H9 (cell line): ENCODE measurements around the gene SCNM1. TPM values are rescaled to one million over a fixed set of nuclear protein-coding genes. Genes with fewer than 3 reads are reported as not detected.

ENCODE experiments used
- DNase-seq: peaks from one replicate; pipeline ENCODE4 v3.0.0-alpha.2; 2017
- H2AFZ ChIP-seq: one replicate; pipeline ENCODE4 v1.6.1; 2013; ENCODE audit warnings: mild to moderate bottlenecking, low read length, control low read depth, moderate library complexity
- H2AK5ac ChIP-seq: 2 replicates; pipeline ENCODE4 v1.6.1; 2013; ENCODE audit warnings: low read length, control low read depth, mixed read lengths; ENCODE audit not compliant: insufficient read length
- H2BK120ac ChIP-seq: one replicate; pipeline ENCODE4 v1.6.1; 2013; ENCODE audit warnings: low read depth, mild to moderate bottlenecking, low read length, control low read depth, inconsistent platforms; ENCODE audit not compliant: poor library complexity, severe bottlenecking
- H2BK12ac ChIP-seq: 2 replicates; pipeline ENCODE4 v1.6.1; 2013; ENCODE audit warnings: low read length, control low read depth, mixed read lengths, low read depth; ENCODE audit not compliant: insufficient read length
- H2BK15ac ChIP-seq: 2 replicates; pipeline ENCODE4 v1.6.1; 2013; ENCODE audit warnings: low read depth, low read length, control low read depth
- H2BK20ac ChIP-seq: one replicate; pipeline ENCODE4 v1.6.1; 2013; ENCODE audit warnings: low read depth, mild to moderate bottlenecking, low read length, control low read depth, inconsistent platforms; ENCODE audit not compliant: poor library complexity, severe bottlenecking
- H2BK5ac ChIP-seq: 2 replicates; pipeline ENCODE4 v1.6.1; 2013; ENCODE audit warnings: low read length, control low read depth, mixed read lengths; ENCODE audit not compliant: insufficient read length
- H3K14ac ChIP-seq: 2 replicates; pipeline ENCODE4 v1.6.1; 2013; ENCODE audit warnings: low read length, control low read depth; ENCODE audit not compliant: insufficient read depth
- H3K18ac ChIP-seq: 2 replicates; pipeline ENCODE4 v1.6.1; 2013; ENCODE audit warnings: low read depth, mild to moderate bottlenecking, mixed read lengths, low read length, control low read depth; ENCODE audit not compliant: insufficient read length
- H3K23ac ChIP-seq: 2 replicates; pipeline ENCODE4 v1.6.1; 2013; ENCODE audit warnings: low read length, control low read depth, mixed read lengths, low read depth; ENCODE audit not compliant: insufficient read length
- H3K23me2 ChIP-seq: 2 replicates; pipeline ENCODE4 v1.6.1; 2013; ENCODE audit warnings: low read depth, mild to moderate bottlenecking, mixed read lengths, low read length, control low read depth; ENCODE audit not compliant: insufficient read length, poor library complexity, severe bottlenecking
- H3K27ac ChIP-seq: 2 replicates; pipeline ENCODE4 v1.5.1; 2013; ENCODE audit warnings: low read length, control low read depth, mixed read lengths, low read depth; ENCODE audit not compliant: insufficient read length
- H3K27me3 ChIP-seq: 2 replicates; pipeline ENCODE4 v1.6.1; 2013; ENCODE audit warnings: low read length, control low read depth, inconsistent platforms; ENCODE audit not compliant: insufficient read depth
- H3K4ac ChIP-seq: 2 replicates; pipeline ENCODE4 v1.6.1; 2013; ENCODE audit warnings: low read depth, mild to moderate bottlenecking, control low read depth, inconsistent platforms, low read length, moderate library complexity
- H3K4me1 ChIP-seq: 2 replicates; pipeline ENCODE4 v1.6.1; 2013; ENCODE audit warnings: low read length, control low read depth, inconsistent platforms; ENCODE audit not compliant: insufficient read depth
- H3K4me2 ChIP-seq: 2 replicates; pipeline ENCODE4 v1.6.1; 2013; ENCODE audit warnings: low read length, control low read depth, mixed read lengths; ENCODE audit not compliant: insufficient read length, insufficient read depth
- H3K56ac ChIP-seq: 2 replicates; pipeline ENCODE4 v1.6.1; 2013; ENCODE audit warnings: low read depth, mild to moderate bottlenecking, mixed read lengths, low read length, control low read depth; ENCODE audit not compliant: insufficient read length
- H3K79me1 ChIP-seq: 2 replicates; pipeline ENCODE4 v1.6.1; 2013; ENCODE audit warnings: low read depth, mild to moderate bottlenecking, moderate library complexity, low read length, control low read depth, inconsistent platforms; ENCODE audit not compliant: insufficient read depth, poor library complexity, severe bottlenecking
- H3K79me2 ChIP-seq: 2 replicates; pipeline ENCODE4 v1.6.1; 2013; ENCODE audit warnings: low read length, control low read depth, inconsistent platforms; ENCODE audit not compliant: insufficient read depth
- H3K9ac ChIP-seq: 2 replicates; pipeline ENCODE4 v1.6.1; 2013; ENCODE audit warnings: low read length, control low read depth, mixed read lengths; ENCODE audit not compliant: insufficient read length; ENCODE audit errors: extremely low read depth
- H3K9me3 ChIP-seq: one replicate; pipeline ENCODE4 v1.6.1; 2013; ENCODE audit warnings: low read depth, low read length, inconsistent platforms; ENCODE audit not compliant: control insufficient read depth
- H3T11ph ChIP-seq: one replicate; pipeline ENCODE4 v1.6.1; 2013; ENCODE audit warnings: mild to moderate bottlenecking, low read length, control low read depth, inconsistent platforms
- H4K20me1 ChIP-seq: one replicate; pipeline ENCODE4 v1.6.1; 2013; ENCODE audit not compliant: control insufficient read depth, insufficient read length, insufficient read depth
- H4K5ac ChIP-seq: 2 replicates; pipeline ENCODE4 v1.6.1; 2013; ENCODE audit warnings: low read depth, mild to moderate bottlenecking, mixed read lengths, low read length, control low read depth; ENCODE audit not compliant: insufficient read length
- H4K8ac ChIP-seq: replicated peaks from 2 replicates; pipeline ENCODE4 v1.6.1; 2013; ENCODE audit warnings: low read length, control low read depth, mixed read lengths, low read depth; ENCODE audit not compliant: insufficient read length
- H4K91ac ChIP-seq: 2 replicates; pipeline ENCODE4 v1.6.1; 2013; ENCODE audit warnings: low read depth, mild to moderate bottlenecking, moderate library complexity, mixed read lengths, low read length, control low read depth; ENCODE audit not compliant: insufficient read length
- H3K27ac Mint-ChIP-seq, 3 experiments: 2 replicates in 2 of 3; 3 replicates in 1 of 3; pipeline ENCODE4 v1.8.0; 2020 to 2021; ENCODE audit warnings: mixed read lengths in 3 of 3, mild to moderate bottlenecking in 1 of 3, moderate library complexity in 1 of 3
- H3K27me3 Mint-ChIP-seq: 2 replicates; pipeline ENCODE4 v1.8.0; 2021; ENCODE audit warnings: low read depth, mild to moderate bottlenecking, moderate library complexity, mixed read lengths
- H3K36me3 Mint-ChIP-seq, 3 experiments: 2 replicates in 2 of 3; 3 replicates in 1 of 3; pipeline ENCODE4 v1.8.0; 2020 to 2021; ENCODE audit warnings: low read depth in 3 of 3, mixed read lengths in 3 of 3; ENCODE audit not compliant: insufficient read depth in 1 of 3
- H3K4me1 Mint-ChIP-seq, 2 experiments: 2 replicates each; pipeline ENCODE4 v1.8.0; 2020; ENCODE audit warnings: mixed read lengths in 2 of 2
- H3K4me3 Mint-ChIP-seq, 2 experiments: 2 replicates in 1 of 2; 3 replicates in 1 of 2; pipeline ENCODE4 v1.8.0; 2020 to 2021; ENCODE audit warnings: mild to moderate bottlenecking in 2 of 2, mixed read lengths in 2 of 2, moderate library complexity in 1 of 2
- H3K9me3 Mint-ChIP-seq, 2 experiments: 2 replicates in 1 of 2; 3 replicates in 1 of 2; pipeline ENCODE4 v1.8.0; 2020; ENCODE audit warnings: mild to moderate bottlenecking in 2 of 2, mixed read lengths in 2 of 2, moderate library complexity in 1 of 2
- WGBS: extraction: QIAGEN DNeasy Blood & Tissue Kit; methylation state at CpG from one replicate; pipeline ENCODE4 v1.1.7; 2013; ENCODE audit warnings: missing lambda C conversion rate, low lambda C conversion rate, mixed read lengths; ENCODE audit not compliant: insufficient read length; ENCODE audit errors: extremely low coverage; 5-methylcytosine and 5-hydroxymethylcytosine counted together
- total RNA-seq: library from RNA; stranded (reverse); gene quantifications from 2 replicates; pipeline ENCODE4 v1.2.1, GENCODE V29; 2021
- TF ChIP-seq, protein P1 (sequence below): fragments of 200-600 bp; sonication (generic); conservative IDR thresholded peaks from 3 replicates; pipeline ENCODE4 v1.8.0; 2021; ENCODE audit warnings: antibody characterized with exemption, mild to moderate bottlenecking

SCNM1 gene
- total RNA-seq, 1 experiment from 2014 or later: 60.5 TPM

- Mint-ChIP-seq H3K27me3 (peaks cover 4% of the 10 kb centered on the region; the same call in 1 of the 2 replicates), H3K27ac (no peak overlapping the region), H3K36me3 (peaks cover 0 to 4% (median 0%) of the 10 kb centered on the region in 3 experiments; a peak in 1 of 7 replicates), H3K4me1 (peaks cover 13 to 20% of the 10 kb centered on the region in 2 experiments), H3K4me3 (no peak overlapping the region), H3K9me3 (no peaks in the 10 kb centered on the region; a peak in 1 of 5 replicates)
- Histone ChIP-seq H3K9me3 (no peaks in the 10 kb centered on the region), H3K9ac (no peak overlapping the region), H3K4me2 (no peak overlapping the region), H2AK5ac (no peak overlapping the region), H4K20me1 (no peaks in the 10 kb centered on the region), H2BK15ac (no peak overlapping the region), H4K8ac (no peak overlapping the region), H2BK120ac (no peak overlapping the region), H3K27me3 (no peaks in the 10 kb centered on the region), H2BK5ac (no peak overlapping the region), H2BK12ac (no peak overlapping the region), H3K79me2 (peaks cover 10% of the 10 kb centered on the region; the same call in 1 of the 2 replicates), H3K56ac (no peak overlapping the region), H2AFZ (no peak overlapping the region), H4K5ac (no peak overlapping the region), H3K23ac (no peak overlapping the region), H3K27ac (no peak overlapping the region), H3K14ac (no peak overlapping the region), H3K23me2 (peaks cover 4% of the 10 kb centered on the region), H3K4me1 (no peaks in the 10 kb centered on the region), H3T11ph (no peak overlapping the region), H4K91ac (no peak overlapping the region), H3K18ac (no peak overlapping the region), H3K79me1 (no peaks in the 10 kb centered on the region), H3K4ac (no peak overlapping the region), H2BK20ac (no peak overlapping the region)
- TF ChIP-seq, protein P1, sequence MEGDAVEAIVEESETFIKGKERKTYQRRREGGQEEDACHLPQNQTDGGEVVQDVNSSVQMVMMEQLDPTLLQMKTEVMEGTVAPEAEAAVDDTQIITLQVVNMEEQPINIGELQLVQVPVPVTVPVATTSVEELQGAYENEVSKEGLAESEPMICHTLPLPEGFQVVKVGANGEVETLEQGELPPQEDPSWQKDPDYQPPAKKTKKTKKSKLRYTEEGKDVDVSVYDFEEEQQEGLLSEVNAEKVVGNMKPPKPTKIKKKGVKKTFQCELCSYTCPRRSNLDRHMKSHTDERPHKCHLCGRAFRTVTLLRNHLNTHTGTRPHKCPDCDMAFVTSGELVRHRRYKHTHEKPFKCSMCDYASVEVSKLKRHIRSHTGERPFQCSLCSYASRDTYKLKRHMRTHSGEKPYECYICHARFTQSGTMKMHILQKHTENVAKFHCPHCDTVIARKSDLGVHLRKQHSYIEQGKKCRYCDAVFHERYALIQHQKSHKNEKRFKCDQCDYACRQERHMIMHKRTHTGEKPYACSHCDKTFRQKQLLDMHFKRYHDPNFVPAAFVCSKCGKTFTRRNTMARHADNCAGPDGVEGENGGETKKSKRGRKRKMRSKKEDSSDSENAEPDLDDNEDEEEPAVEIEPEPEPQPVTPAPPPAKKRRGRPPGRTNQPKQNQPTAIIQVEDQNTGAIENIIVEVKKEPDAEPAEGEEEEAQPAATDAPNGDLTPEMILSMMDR: no peak
- no peak for DNase-seq
- WGBS: no CpG with 5 or more reads among the region's 6 CpGs
Measured at GRCh38 chr1:151193304-151193703, 27.4 kb downstream of the SCNM1 start.
